Measurements from ENCODE around the gene CAPN1.
"Not testable (repeated sequence)": the region's sequence is repeated elsewhere in the genome, so short reads cannot be mapped to it uniquely, and the experiment has no call there.

The CAPN1 gene

GRCh38 chr11:65221026-65221425 lies 39.3 kb downstream of the CAPN1 start:
- DNase-seq: no peak

- no peak for DNase-seq
These were observed 41.3 kb downstream of the CAPN1 start for GRCh38 chr11:65223011-65223410.

GRCh38 chr11:65224930-65225278 lies 43.2 kb downstream of the CAPN1 start:
- DNase-seq: no peak

DNA sequence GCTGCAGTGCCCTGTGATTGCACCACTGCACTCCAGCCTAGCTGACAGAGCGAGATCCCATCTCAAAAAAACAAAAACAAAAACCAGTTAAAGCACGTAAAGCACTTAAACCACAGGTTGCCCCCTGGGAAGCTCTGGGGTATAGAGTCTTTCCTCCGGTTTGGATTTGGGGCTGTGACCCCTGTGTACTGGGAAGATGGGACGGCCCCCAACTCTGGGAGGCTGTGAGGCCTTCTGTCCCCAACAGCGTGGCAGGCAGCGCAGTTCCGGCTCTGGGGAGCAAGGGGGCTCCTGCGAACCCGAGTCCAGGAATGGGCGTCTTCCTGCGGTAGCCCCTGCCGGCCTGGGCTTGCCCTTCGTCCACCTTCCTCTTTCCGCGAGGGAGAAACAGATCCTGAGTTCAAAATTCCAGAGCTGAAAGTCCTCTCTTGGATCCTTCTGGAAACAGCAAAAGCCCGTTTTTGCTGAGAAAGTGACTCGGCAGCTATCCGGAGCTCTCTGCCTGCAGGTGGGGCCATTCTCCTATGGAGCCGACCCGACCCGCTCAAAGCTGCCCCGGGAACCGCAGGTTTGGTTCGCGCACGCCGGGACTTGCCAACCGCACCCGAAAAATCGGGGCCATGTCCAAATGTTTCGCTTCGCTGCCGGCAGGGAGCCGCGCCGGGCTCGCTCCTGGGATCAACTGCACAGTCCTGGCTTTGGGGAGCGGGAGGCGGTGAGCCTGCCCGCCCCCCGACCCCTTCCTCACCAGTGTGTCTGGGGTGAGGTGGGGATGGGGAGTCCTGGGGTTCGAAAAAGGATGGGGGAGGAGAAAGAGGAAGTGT lies 43.8 kb downstream of the CAPN1 start:
- peak; percentile 67 for DNase-seq

DNA sequence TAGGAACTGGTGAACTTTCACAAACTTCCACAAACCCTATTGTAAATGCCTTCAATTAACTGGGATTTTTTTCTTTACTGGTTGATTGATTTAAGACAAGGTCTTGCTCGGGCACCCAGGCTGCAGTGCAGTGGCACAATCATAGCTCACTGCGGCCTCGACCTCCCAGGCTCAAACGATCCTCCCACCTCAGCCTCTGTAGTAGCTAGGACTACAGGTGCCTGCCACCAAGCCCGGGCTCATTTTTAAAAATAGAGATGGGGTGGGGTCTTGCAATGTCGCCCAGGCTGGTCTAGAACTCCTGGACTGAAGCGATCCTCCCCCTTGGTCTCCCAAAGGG lies 44.3 kb downstream of the CAPN1 start:
- DNase-seq: no peak

DNA sequence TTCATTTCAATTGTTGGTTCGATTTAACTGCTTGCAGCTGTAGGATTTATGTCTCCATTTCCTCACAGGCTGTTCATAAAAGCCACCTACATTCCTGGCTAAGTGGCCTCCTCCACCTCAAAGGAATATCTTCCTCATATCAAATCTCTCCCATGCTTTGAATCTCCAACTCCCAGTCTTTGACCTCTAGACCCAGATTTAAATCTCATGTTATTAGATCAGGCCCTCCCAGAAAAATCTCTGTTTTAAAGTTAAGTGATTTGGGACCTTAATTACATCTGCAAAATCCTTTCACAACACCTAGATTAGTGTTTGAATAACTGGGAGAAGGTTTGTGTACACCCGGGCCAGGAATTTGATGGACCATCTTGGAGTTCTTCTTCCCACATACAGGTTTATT lies 46.2 kb downstream of the CAPN1 start:
- no peak for DNase-seq

DNA sequence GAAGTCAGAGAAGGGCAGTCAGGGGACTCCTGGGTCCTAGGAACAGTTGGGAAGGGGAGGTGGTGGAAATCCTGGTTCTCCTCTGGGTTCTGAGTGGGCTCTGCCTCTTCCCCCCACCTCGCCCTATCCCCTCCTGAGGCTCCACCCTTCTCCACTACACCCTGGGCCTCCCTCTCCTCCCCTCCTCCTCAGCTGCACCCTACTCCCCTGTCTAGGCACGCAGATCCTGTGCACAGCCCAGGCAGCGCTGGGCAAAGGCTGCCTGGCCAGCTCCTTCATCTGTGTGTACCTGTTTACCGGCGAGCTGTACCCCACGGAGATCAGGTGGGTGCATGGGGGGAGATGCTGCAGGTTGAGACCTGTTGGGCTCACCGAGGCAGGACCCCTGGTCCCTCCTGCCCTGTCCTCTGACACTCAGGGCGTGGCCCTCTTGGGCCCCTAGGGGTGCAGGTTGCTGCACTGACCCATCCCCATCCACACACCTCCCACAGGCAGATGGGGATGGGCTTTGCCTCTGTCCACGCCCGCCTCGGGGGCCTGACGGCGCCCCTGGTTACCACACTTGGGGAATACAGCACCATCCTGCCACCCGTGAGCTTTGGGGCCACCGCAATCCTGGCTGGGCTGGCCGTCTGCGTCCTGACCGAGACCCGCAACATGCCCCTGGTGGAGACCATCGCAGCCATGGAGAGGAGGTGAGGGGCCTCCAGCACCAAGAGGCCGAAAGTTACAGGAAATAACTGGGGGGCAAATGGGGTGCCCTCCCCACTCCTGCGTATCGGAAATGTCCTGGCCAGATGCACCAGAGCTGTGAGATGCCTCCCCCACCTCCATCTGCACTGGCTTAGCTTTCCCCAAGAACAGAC lies 54.7 kb downstream of the CAPN1 start:
- DNase-seq: no peak

DNA sequence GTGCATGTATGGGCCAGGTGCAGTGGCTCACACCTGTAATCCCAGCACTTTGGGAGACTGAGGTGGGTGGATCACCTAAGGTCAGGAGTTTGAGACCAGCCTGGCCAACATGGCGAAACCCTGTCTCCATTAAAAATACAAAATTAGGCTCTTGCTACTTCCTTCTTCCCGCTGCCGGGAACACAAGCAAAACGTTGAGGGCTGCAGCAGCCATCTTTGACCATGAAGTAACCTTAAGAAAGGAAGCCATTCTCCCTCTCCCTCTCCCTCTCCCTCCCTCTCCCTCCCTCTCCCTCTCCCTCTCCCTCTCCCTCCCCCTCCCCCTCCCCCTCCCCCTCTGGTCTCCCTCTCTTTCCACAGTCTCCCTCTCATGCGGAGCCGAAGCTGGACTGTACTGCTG lies 56.6 kb downstream of the CAPN1 start:
- DNase-seq: not testable (repeated sequence)

DNA sequence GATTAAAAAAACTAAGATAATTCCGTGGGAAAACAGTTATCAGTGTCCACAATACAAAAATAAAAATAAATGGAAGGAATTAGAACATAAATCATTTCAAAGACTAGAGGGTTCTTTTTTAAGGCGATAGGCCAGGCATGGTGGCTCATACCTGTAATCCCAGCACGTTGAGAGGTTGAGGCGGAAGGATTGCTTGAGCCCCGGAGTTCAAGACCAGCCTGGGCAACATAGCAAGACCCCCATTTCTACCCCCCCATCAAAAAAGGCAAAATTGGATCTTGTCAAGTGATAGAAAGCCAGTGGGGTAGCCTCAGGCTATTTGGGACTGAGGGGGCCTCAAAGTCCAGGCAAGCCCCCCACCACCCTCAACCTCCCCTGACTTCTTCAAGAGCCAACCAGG lies 59.4 kb downstream of the CAPN1 start:
- DNase-seq: no peak

GRCh38 chr11:65241692-65242091 lies 60.0 kb downstream of the CAPN1 start:
- DNase-seq: no peak

DNA sequence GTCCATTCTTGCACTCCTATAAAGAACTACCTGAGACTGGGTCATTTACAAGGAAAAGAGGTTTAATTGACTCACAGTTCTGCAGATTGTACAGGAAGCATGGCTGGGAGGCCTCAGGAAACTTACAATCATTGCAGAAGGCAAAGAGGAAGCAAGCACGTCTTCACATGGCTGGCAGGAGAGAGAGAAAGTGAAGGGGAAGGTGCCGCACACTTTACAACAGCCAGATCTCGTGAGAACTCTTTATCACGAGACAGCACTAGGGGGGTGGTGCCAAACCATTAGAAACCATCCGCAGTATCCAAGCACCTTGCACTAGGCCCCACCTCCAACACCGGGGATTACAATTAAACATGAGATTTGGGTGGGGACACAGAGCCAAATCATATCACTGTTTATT lies 60.7 kb downstream of the CAPN1 start:
- no peak for DNase-seq

- DNase-seq: no peak
These were observed 62.1 kb downstream of the CAPN1 start for GRCh38 chr11:65243797-65244196.

GRCh38 chr11:65245046-65245445 lies 63.3 kb downstream of the CAPN1 start:
- not testable (repeated sequence) for DNase-seq

- DNase-seq: no peak
These were observed 64.8 kb downstream of the CAPN1 start for GRCh38 chr11:65246506-65246905.

GRCh38 chr11:65248184-65248710 lies 66.5 kb downstream of the CAPN1 start:
- DNase-seq: not testable (repeated sequence)

- DNase-seq: no peak
These were observed 69.7 kb downstream of the CAPN1 start for GRCh38 chr11:65251476-65251875.

DNA sequence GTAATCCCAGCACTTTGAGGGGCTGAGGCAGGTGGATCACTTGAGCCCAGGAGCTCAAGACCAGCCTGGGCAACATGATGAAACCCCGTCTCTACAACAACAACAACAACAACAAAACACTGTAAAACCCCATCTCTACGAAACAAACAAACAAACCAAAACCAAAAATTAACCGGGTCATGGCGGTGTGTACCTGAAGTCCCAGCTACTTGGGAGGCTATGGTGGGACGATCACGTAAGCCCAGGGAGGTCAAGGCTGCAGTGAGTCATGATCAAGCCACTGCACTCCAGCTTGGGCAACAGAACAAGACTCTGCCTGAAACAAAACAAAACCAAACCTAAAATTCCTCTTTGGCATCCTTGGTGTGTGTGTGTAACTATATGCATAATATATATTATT lies 73.0 kb downstream of the CAPN1 start:
- no peak for DNase-seq

DNA sequence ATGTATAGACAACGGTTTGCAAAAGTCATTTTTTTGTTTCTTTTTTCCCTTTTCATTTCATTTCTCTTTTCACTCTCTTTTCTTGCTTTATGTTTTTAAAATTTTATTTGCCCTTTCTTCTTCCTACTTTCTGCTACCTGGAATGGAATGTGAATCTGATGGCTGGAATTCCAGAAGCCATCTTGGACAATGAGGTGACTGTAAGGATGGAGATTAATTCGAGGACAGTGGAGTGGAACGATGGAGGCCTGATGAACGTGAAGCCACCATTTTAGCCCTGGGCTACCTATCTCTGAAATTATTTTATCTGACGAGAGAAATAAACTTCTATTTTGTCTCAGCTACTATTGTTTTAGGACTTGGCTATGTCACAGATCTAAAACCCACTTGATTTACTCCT lies 77.3 kb downstream of the CAPN1 start:
- no peak for DNase-seq

DNA sequence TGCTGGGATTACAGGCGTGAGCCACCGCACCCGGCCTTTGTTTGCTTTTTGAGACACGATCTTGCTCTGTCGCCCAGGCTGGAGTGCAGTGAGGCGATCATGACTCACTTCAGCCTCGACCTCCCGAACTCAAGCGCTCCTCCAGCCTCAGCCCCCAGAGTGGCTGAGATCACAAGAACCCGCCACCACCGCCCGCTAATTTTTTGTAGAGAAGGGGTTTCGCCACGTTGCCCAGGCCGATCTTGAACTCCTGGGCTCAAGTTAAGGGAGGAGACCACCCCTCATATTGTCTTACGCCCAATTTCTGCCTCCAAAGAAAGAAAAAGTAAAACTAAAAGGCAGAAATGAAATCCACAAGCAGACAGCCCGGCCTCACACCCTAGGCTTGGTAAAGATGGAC lies 78.6 kb downstream of the CAPN1 start:
- no peak for DNase-seq

DNA sequence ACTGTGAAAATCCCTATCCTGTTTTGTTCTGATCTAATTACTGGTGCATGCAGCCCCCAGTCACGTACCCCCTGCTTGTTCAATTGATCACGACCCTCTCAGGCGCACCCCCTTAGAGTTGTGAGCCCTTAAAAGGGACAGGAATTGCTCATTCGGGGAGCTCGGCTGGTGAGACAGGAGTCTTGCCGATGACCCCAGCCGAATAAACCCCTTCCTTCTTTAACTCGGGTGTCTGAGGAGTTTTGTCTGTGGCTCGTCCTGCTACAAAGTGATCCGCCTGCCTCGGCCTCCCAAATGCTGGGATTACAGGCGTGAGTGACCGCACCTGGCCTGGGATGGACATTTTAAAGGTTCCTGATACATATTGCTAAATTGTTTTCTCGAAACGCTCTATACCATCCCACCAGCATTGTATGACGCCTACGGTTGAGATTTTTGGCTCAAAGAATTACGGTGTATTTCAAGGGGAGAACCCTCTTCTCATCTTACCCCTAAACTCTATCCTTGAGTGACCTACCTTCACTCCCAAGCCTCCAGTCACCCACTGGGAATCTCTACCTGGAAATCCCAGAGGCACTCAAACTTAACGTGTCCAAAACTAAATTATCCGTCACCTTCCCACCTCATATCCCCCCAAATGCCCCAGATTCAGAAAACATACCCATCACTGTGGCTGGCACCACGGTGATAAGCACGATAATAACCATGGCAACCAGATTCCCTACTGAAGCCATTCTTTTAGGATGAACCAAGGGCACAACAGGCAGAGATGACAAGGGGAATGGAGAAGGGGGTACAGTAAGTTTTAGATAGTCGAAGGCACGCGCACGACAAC lies 79.2 kb downstream of the CAPN1 start:
- no peak for DNase-seq

Measured in stimulated activated CD8-positive, alpha-beta memory T cell treated with anti-CD3 and anti-CD28 coated beads, Interleukin-4, amount 100 ng/mL, for 48 hours (primary cell).